GM23248 (cell line): ENCODE data around the gene XRCC5. TPM values are rescaled to one million over a fixed set of nuclear protein-coding genes. Genes with fewer than 3 reads are reported as not detected.
A peak's percentile ranks its signal among the peaks of the same experiment; 100 is the strongest.

Experiments
- DNase-seq: peaks from one replicate; pipeline ENCODE4 v3.0.0-alpha.2; 2015
- H2AFZ ChIP-seq: fragments of 200-600 bp; sonication (generic); 2 replicates; pipeline ENCODE4 v1.6.1; 2016; ENCODE audit warnings: antibody characterized with exemption
- H3F3A ChIP-seq: fragments of 200-600 bp; sonication (generic); 2 replicates; pipeline ENCODE4 v1.6.1; 2016; ENCODE audit warnings: mild to moderate bottlenecking, antibody characterized with exemption, mixed run types; ENCODE audit not compliant: insufficient read depth
- H3K27ac ChIP-seq: fragments of 200-600 bp; sonication (generic); 2 replicates; pipeline ENCODE4 v1.5.1; 2016; ENCODE audit warnings: mild to moderate bottlenecking
- H3K27me3 ChIP-seq: fragments of 200-600 bp; sonication (generic); replicated peaks from 2 replicates; pipeline ENCODE4 v1.6.1; 2016; ENCODE audit warnings: mild to moderate bottlenecking; ENCODE audit not compliant: insufficient read depth
- H3K36me3 ChIP-seq: fragments of 200-600 bp; sonication (generic); 2 replicates; pipeline ENCODE4 v1.6.1; 2016; ENCODE audit warnings: low read depth, mild to moderate bottlenecking
- H3K4me1 ChIP-seq: fragments of 200-600 bp; sonication (generic); 2 replicates; pipeline ENCODE4 v1.6.1; 2016; ENCODE audit warnings: mild to moderate bottlenecking; ENCODE audit not compliant: insufficient read depth
- H3K4me2 ChIP-seq: fragments of 200-600 bp; sonication (generic); one replicate; pipeline ENCODE4 v1.6.1; 2016; ENCODE audit warnings: mild to moderate bottlenecking; ENCODE audit not compliant: unreplicated experiment
- H3K4me3 ChIP-seq: fragments of 200-600 bp; sonication (generic); 2 replicates; pipeline ENCODE4 v1.5.1; 2016; ENCODE audit warnings: mild to moderate bottlenecking
- H3K79me2 ChIP-seq: fragments of 200-600 bp; sonication (generic); 2 replicates; pipeline ENCODE4 v1.6.1; 2016; ENCODE audit warnings: mild to moderate bottlenecking; ENCODE audit not compliant: insufficient read depth
- H3K9ac ChIP-seq: fragments of 200-600 bp; sonication (generic); 2 replicates; pipeline ENCODE4 v1.6.1; 2016; ENCODE audit warnings: mild to moderate bottlenecking
- H3K9me2 ChIP-seq: fragments of 200-600 bp; sonication (generic); 2 replicates; pipeline ENCODE4 v1.6.1; 2016; ENCODE audit warnings: mixed run types, mild to moderate bottlenecking, moderate library complexity; ENCODE audit not compliant: insufficient read depth
- H3K9me3 ChIP-seq: fragments of 200-600 bp; sonication (generic); one replicate; pipeline ENCODE4 v1.6.1; 2017; ENCODE audit warnings: low read depth
- H4K20me1 ChIP-seq: fragments of 200-600 bp; sonication (generic); 2 replicates; pipeline ENCODE4 v1.6.0; 2016; ENCODE audit not compliant: insufficient read depth
- EZH2 ChIP-seq: fragments of 200-600 bp; sonication (generic); IDR thresholded peaks from 2 replicates; pipeline ENCODE4 v1.6.1; 2018; ENCODE audit warnings: antibody characterized with exemption, mild to moderate bottlenecking; ENCODE audit not compliant: insufficient read depth, poor library complexity, severe bottlenecking
- EZH2phosphoT487 ChIP-seq: fragments of 200-600 bp; sonication (generic); IDR thresholded peaks from 2 replicates; pipeline ENCODE4 v1.6.1; 2018; ENCODE audit warnings: antibody characterized with exemption, moderate library complexity, mild to moderate bottlenecking, low read depth; ENCODE audit not compliant: insufficient read depth
- WGBS, 2 experiments: methylation state at CpG; one replicate each; pipeline ENCODE4 v1.1.6; 2015 to 2017; ENCODE audit warnings: low lambda C conversion rate in 2 of 2, low coverage in 1 of 2; ENCODE audit errors: missing lambda C conversion rate in 2 of 2; 5-methylcytosine and 5-hydroxymethylcytosine counted together
- in situ Hi-C: fragments of 300-500 bp; cut with MboI; formaldehyde crosslinking; loops from 2 replicates; pipeline ENCODE4 v1.15.0; 2020
- polyA plus RNA-seq: library from polyadenylated mRNA; unstranded; fragments of >200 nt; fragmentation: Nextera tagmentation; extraction: Ambion mirVana; gene quantifications from 2 replicates; pipeline ENCODE4 v1.2.1, GENCODE V29; 2016
- total RNA-seq: library from RNA; depleted of rRNA; stranded (reverse); fragments of >200 nt; shearing (Covaris generic); gene quantifications from 2 replicates; pipeline ENCODE4 v1.2.3, GENCODE V29; 2014

Gene XRCC5
- total and polyA plus RNA-seq, 2 experiments from 2014 or later = 197 to 249 TPM

DNA sequence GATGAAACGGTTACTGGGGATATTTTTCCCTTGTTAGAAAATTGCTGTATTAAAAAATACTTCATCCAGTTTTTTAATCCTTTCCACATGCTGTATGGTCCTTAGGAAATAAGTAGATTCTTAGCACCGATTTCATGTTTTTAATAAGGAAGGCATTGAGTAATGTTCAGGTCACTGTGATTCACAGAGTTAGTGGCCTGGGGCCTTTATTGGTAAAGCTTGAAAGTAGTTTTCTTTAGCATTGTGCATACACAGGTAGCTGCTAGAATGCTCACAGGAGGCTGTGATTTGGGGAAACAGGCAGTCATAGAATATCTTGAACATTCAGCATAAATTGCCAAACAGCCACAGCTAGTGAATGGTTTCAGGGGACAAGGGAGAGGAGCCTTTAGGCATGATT is 79.8 kb downstream of the XRCC5 start:
- in situ Hi-C loops = no loop called here
- Histone ChIP-seq H2AFZ (no peak overlapping the region), H3K9me2 (no peaks in the 10 kb centered on the region), H3K4me3 (peak overlapping the region; percentile 35), H3K27me3 (no peaks in the 10 kb centered on the region), H4K20me1 (0 out of 2 replicates have a peak, but pooled peaks cover 8% of the 10 kb centered on the region), H3F3A (peaks cover 50% of the 10 kb centered on the region), H3K9me3 (no peaks in the 10 kb centered on the region), H3K79me2 (peaks cover 80% of the 10 kb centered on the region), H3K36me3 (peaks cover 24% of the 10 kb centered on the region), H3K27ac (peak overlapping the region; percentile 68), H3K4me2 (peak overlapping the region; percentile 58), H3K9ac (peak overlapping the region; percentile 26), H3K4me1 (peaks cover 44% of the 10 kb centered on the region)
- WGBS, 2 experiments = 1 to 2% methylated on average over 2 of the region's 2 CpGs
- DNase-seq = peak; percentile 85
- no peak for TF ChIP-seq EZH2phosphoT487

DNA sequence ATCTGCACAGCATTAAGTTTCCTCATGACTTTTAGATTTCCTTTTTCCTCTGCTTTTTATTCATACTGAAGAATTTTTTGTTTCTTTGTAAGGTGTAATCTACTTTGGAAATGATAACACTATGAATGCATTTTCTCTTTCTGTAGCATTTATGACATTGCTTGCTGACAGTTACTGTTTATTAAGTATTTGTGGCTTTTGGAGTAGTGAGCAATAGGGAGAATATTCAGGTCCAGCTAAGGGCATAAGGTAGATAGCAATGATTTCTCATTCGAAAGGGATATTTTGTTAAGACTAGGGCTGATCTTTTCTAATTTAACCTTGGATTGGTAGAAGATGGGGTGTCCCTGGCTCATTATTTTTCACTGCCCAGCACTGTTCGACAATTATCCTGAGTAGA is 80.3 kb downstream of the XRCC5 start:
- H3K36me3 ChIP-seq = peaks cover 26% of the 10 kb centered on the region
- peaks cover 54% of the 10 kb centered on the region for H3F3A ChIP-seq
- 49 to 55% methylated on average over 2 of the region's 2 CpGs for WGBS, 2 experiments
- H3K9me2 ChIP-seq = no peaks in the 10 kb centered on the region
- H3K27ac ChIP-seq = peak overlapping the region; percentile 68
- H3K4me1 ChIP-seq = peaks cover 44% of the 10 kb centered on the region
- in situ Hi-C loops = no loop called here
- no peaks in the 10 kb centered on the region for H3K27me3 ChIP-seq
- no peak overlapping the region for H2AFZ ChIP-seq
- H4K20me1 ChIP-seq = 0 out of 2 replicates have a peak, but pooled peaks cover 8% of the 10 kb centered on the region
- no peaks in the 10 kb centered on the region for H3K9me3 ChIP-seq
- DNase-seq = peak; percentile 39
- no peak for TF ChIP-seq EZH2
- peak overlapping the region; percentile 26; the same call in 1 of the 2 replicates for H3K9ac ChIP-seq
- H3K4me2 ChIP-seq = peak overlapping the region; percentile 57
- peaks cover 75% of the 10 kb centered on the region for H3K79me2 ChIP-seq
- H3K4me3 ChIP-seq = peak overlapping the region; percentile 8; the same call in 1 of the 2 replicates

- Histone ChIP-seq H3K9ac (no peak overlapping the region), H3K79me2 (peaks cover 48% of the 10 kb centered on the region), H3K36me3 (peaks cover 43% of the 10 kb centered on the region), H3K27me3 (no peaks in the 10 kb centered on the region), H2AFZ (no peak overlapping the region), H3K4me1 (peaks cover 47% of the 10 kb centered on the region), H3K4me3 (no peak overlapping the region), H3K4me2 (no peak overlapping the region), H3K9me3 (no peaks in the 10 kb centered on the region), H3K9me2 (no peaks in the 10 kb centered on the region), H3K27ac (no peak overlapping the region), H4K20me1 (0 out of 2 replicates have a peak, but pooled peaks cover 8% of the 10 kb centered on the region), H3F3A (peaks cover 61% of the 10 kb centered on the region)
- TF ChIP-seq EZH2 (no peak), EZH2phosphoT487 (no peak)
- 78 to 79% methylated on average over 4 of the region's 4 CpGs for WGBS, 2 experiments
- DNase-seq = no peak
- in situ Hi-C loops = no loop called here
Measured at GRCh38 chr2:216192181-216192580, 83.0 kb downstream of the XRCC5 start.

DNA sequence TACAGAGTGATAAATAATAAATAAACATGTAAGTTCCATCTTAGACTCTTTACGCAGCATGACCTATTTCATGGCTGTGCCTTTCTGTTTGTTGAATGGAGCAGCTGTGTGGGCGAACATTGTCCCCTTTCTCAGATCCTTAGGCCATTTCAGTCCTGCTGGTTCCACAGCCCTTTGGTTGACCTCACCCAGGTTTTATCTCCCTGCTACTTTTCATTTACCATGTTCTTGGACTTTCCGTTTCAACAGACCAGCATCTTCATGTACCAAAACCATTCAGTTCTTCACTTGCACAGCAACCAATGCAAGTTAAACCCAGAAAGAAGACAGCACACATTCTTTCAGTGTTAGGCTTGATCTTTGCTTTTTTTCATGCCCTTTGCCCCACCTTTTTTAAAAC is 83.8 kb downstream of the XRCC5 start:
- H3K36me3 ChIP-seq = peaks cover 49% of the 10 kb centered on the region
- in situ Hi-C loops = no loop called here

DNA sequence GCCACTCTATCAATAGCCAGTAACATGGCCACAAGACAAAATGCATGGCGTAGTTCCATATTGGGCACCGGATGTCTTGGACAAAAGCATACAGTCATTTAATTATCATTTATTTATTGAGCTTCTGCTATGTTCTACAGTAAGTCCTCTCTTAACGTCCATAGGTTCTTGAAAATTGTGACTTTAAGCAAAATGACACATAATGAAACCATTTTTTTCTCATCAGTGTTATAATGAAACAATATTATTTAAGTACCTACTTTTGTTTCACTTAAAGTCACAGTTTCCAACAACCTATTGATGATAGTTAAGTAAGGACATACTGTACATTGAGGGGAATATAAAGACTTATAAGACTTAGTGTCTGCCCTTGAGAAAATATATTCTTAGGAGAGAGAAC is 84.9 kb downstream of the XRCC5 start:
- Histone ChIP-seq H3K27me3 (no peaks in the 10 kb centered on the region), H3K4me1 (peaks cover 30% of the 10 kb centered on the region), H3K36me3 (peaks cover 56% of the 10 kb centered on the region), H2AFZ (no peak overlapping the region), H3F3A (peaks cover 52% of the 10 kb centered on the region), H3K4me2 (no peak overlapping the region), H3K9me3 (no peaks in the 10 kb centered on the region), H3K9ac (no peak overlapping the region), H3K79me2 (peaks cover 39% of the 10 kb centered on the region), H3K27ac (no peak overlapping the region), H3K4me3 (no peak overlapping the region), H3K9me2 (no peaks in the 10 kb centered on the region), H4K20me1 (0 out of 2 replicates have a peak, but pooled peaks cover 8% of the 10 kb centered on the region)
- in situ Hi-C loops = no loop called here
- DNase-seq = no peak
- TF ChIP-seq EZH2phosphoT487 (no peak), EZH2 (no peak)
- 97% methylated on average over 3 of the region's 3 CpGs for WGBS, 2 experiments

More for the DNA sequence above, 83.8 kb downstream of the XRCC5 start:
- H3K79me2 ChIP-seq = peaks cover 41% of the 10 kb centered on the region
- H3K9ac ChIP-seq = no peak overlapping the region
- H3K4me1 ChIP-seq = peaks cover 40% of the 10 kb centered on the region
- H3K4me3 ChIP-seq = no peak overlapping the region
- peaks cover 63% of the 10 kb centered on the region for H3F3A ChIP-seq
- no peaks in the 10 kb centered on the region for H3K9me3 ChIP-seq
- H4K20me1 ChIP-seq = 0 out of 2 replicates have a peak, but pooled peaks cover 8% of the 10 kb centered on the region
- H3K27me3 ChIP-seq = no peaks in the 10 kb centered on the region
- H2AFZ ChIP-seq = no peak overlapping the region
- TF ChIP-seq EZH2 (no peak), EZH2phosphoT487 (no peak)
- 98 to 100% methylated on average over 3 of the region's 3 CpGs for WGBS, 2 experiments
- H3K27ac ChIP-seq = no peak overlapping the region
- no peak for DNase-seq
- H3K4me2 ChIP-seq = no peak overlapping the region
- no peaks in the 10 kb centered on the region for H3K9me2 ChIP-seq
